ENCODE data around the gene CEP250.

The CEP250 gene

GRCh38 chr20:35432430-35432735, 23.0 kb upstream of the CEP250 start:
- DNase-seq (ENCODE audit: insufficient read length, low spot score), result no peak
- no peak for FAIRE-seq
- no peak for TF ChIP-seq CTCF (IDR thresholded peaks at IDR 0.05; ENCODE audit: insufficient read depth, missing control alignments)

DNA sequence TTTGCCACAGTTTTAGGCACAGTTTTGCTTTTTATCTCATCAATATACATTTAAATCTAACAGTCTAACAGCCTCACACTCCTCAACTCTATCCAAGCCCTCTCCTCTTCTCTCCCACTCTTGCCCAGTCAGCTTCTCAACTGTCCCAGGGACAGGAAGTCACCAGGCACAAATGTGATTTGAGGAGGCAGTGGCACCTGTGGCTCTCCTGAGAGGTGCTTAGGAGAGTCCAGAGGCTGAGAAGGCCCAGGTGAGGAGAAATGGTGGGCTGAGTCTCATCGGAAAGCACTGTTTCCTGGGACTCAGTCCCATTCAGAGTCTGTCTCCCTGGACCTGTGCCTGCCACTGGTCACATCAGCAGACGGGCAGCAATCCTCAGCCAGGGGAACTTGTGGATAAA, 22.1 kb upstream of the CEP250 start:
- DNase-seq (ENCODE audit: insufficient read length, low spot score), result no peak
- no peak for FAIRE-seq
- TF ChIP-seq CTCF (IDR thresholded peaks at IDR 0.05; ENCODE audit: insufficient read depth, missing control alignments), result no peak

DNA sequence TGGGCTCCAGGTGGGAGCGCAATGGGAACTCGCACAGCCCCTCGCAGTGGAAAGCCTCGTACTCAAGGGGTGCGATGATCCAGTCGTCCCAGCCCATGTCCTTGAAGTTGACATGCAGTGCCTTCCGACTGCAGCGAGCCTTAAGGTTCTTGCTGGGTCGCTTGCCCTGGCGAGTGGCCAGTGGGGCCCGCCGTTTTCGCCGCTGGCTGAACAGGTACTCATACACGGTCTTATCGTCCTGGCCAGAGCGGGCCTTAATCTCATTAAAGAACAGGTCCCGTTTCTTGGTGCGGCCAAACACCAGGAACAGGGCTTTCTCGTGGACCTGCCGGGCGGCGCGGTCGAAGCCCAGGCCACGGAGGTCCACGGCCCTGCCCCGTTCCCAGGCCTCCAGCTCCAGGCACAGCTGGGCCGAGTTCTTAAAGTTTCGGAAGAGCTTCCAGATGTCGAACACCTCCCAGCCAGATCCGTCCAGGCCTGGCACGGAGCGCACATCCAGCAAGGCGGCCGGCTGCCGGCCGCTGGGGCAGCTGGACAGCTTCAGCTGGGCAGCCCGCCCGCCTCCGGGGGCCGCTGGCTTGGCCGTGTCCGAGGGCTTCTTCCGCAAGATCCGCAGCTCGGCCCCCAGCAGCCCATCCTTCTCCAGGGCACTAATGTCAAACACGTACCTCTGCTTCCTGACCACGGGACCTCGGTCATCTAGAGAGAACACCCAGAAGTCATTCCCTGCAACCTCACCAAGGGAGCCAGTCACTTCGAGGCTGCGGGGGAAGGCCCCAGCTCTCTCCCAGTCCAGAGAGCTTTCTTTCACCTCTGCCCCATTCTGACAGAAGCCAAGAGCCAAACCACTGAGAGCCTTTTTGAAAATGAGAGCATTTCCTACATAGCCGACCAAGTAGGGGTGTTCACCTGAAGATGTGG, 21.1 kb upstream of the CEP250 start:
- FAIRE-seq, result no peak
- no peak for DNase-seq (ENCODE audit: insufficient read length, low spot score)
- no peak for TF ChIP-seq CTCF (IDR thresholded peaks at IDR 0.05; ENCODE audit: insufficient read depth, missing control alignments)

- no peak for DNase-seq (ENCODE audit: insufficient read length, low spot score)
- FAIRE-seq, result no peak
- TF ChIP-seq CTCF (IDR thresholded peaks at IDR 0.05; ENCODE audit: insufficient read depth, missing control alignments), result no peak
Measured at GRCh38 chr20:35436177-35436573, 19.2 kb upstream of the CEP250 start.

- FAIRE-seq (no peak), DNase-seq (ENCODE audit: insufficient read length, low spot score) (no peak)
- TF ChIP-seq CTCF (IDR thresholded peaks at IDR 0.05; ENCODE audit: insufficient read depth, missing control alignments), result no peak
Measured at GRCh38 chr20:35437599-35437998, 17.8 kb upstream of the CEP250 start.

- FAIRE-seq (no peak), DNase-seq (ENCODE audit: insufficient read length, low spot score) (no peak)
- no peak for TF ChIP-seq CTCF (IDR thresholded peaks at IDR 0.05; ENCODE audit: insufficient read depth, missing control alignments)
Measured at GRCh38 chr20:35443003-35443402, 12.4 kb upstream of the CEP250 start.

DNA sequence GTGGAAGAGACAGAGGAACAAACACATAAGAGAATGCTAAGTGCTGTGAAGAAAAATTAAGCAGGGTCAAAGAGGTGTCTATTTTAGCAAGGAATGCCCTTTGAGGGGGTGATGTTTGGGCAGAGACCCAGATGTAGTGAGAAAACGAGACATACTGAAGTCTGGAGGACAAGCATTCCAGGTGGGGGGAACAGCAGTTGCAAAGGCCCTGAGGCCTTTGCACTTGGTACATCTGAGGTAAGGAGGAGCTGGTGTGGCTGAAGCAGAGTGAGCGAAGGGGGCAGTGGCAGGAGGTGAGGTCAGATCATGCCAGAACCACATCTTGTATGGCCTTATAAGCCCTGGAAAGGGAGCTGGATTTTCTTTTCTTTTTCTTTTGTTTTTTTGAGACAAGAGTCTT, 11.2 kb upstream of the CEP250 start:
- TF ChIP-seq CTCF (IDR thresholded peaks at IDR 0.05; ENCODE audit: insufficient read depth, missing control alignments), result no peak
- DNase-seq (ENCODE audit: insufficient read length, low spot score), result no peak
- FAIRE-seq, result no peak

Data from D721Med (cell line).